Ramos (cell line): Measurements from ENCODE around the gene SEPTIN2.
"Not testable (repeated sequence)": the region's sequence is repeated elsewhere in the genome, so short reads cannot be mapped to it uniquely, and the experiment has no call there.

Experiments used
- in situ Hi-C: fragments of 300-500 bp; cut with MboI; formaldehyde crosslinking; loops from one replicate; pipeline ENCODE4 v1.14.3; 2022; ENCODE audit warnings: low sequenced_read_pairs; ENCODE audit not compliant: unreplicated experiment

Gene SEPTIN2

DNA sequence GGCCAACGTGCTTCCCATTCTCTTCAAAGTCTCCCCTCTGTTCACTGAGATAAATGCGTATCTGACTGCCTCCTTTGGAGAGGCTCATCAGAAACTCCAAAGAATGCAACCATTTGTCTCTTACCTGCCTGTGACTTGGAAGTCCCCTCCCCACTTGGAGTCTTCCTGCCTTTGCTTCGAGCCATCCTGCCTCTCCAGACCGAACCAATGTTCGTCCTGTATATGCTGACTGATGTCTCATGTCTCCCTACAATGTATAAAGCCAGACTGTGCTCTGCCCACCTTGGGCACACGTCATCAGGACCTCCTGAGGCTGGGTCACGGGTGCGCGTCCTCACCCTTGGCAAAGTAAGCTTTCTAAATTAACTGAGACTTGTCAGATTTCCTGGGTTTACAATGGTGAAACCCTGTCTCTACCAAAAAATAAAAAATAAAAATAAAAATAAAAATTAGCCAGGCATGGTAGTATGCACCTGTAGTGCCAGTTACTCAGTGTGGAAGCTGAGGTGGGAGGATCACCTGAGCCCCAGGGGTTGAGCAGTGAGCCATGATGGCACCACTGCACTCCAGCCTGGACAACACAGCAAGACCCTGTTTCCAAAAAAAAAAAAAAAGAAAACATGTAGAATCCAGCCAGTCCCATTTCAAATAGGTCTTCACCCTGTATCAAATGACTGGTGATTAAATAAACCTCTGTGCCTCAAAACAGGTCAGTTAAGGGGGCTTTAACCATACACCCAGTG, 29.2 kb upstream of the SEPTIN2 start:
- in situ Hi-C loops, result no loop called here

- in situ Hi-C loops, result no loop called here
Measured at GRCh38 chr2:241288324-241288888, 27.3 kb upstream of the SEPTIN2 start.

DNA sequence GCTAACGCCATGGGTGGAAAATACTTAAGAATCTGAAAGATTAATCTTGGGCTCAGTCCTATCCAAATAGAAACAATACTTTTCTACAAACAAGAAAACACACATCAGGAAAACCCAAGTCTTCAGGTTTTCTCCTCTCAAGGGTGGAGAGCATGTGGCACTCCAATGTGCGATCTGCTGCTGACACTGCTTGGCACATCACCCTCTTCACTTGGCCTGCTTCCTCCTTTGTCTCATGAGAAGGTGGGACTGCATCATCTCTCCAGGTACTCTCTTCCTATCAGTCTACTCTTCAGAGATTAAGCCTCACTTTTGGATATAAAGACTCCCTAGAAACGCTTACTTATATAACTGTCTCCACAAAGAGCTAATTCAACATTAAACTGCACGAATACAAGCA, 26.7 kb upstream of the SEPTIN2 start:
- in situ Hi-C loops, result no loop called here

- in situ Hi-C loops, result no loop called here
Measured at GRCh38 chr2:241289597-241289996, 26.1 kb upstream of the SEPTIN2 start.

GRCh38 chr2:241291153-241291552, 24.6 kb upstream of the SEPTIN2 start:
- in situ Hi-C loops, result no loop called here

GRCh38 chr2:241291977-241292376, 23.7 kb upstream of the SEPTIN2 start:
- in situ Hi-C loops, result no loop called here

GRCh38 chr2:241293378-241293797, 22.3 kb upstream of the SEPTIN2 start:
- in situ Hi-C loops, result not testable (repeated sequence)

- in situ Hi-C loops, result no loop called here
Measured at GRCh38 chr2:241295326-241296095, 20.2 kb upstream of the SEPTIN2 start.

DNA sequence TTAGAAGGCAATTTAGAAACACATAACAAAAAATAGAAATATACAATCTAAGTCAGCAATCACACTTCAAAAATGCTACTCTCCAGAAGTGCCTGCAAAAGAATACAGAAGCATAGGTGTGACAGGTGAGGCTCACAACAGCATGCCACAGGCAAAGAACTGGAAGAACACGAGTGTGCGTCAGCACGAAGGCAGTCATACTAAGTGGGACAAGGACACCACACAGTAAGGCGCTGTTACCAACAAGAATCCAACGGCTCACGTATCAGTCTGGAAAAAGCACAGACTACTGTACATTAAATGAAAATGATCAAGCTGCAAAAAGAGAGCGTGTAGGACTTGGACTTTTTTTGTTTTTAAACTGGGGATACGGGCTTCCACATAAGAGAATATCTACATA, 19.0 kb upstream of the SEPTIN2 start:
- in situ Hi-C loops, result no loop called here

DNA sequence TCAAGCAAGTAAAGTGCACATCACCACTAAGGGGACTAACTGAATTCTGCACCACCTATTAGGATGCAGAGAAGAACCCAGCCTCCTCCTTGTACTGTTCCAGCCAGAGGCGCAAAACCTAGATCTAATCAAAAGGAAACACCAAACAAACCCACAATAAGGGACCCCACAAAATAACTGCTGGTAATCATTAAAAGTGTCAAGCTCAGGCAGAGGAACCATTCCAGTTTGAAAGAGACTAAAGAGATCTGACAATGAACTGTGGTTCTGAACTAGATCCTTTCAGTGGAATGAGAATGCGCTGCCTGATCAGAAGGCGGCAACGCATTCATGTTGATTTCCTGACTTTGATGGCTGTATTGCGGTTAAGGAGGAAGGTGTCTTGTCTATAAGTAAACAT, 17.1 kb upstream of the SEPTIN2 start:
- in situ Hi-C loops, result no loop called here

DNA sequence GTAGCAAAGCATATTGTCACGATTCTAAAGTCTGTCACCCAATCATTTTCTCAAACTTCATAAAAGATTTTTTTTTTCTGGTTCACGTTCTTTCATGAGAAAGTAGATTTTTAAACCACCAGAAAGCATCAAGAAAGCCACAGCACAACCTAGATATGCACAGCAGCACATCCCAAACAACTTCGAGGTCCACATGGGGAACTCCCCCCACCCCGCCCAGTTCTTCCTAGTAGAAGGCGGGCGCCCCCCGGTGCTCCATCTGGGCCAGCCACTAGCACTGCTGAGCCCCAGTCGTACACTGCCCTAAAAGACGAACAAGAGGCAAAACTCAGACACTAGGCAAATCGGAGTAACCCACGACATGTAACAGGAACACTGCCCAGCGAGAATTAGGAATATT, 15.7 kb upstream of the SEPTIN2 start:
- in situ Hi-C loops, result no loop called here

GRCh38 chr2:241302083-241302482, 13.6 kb upstream of the SEPTIN2 start:
- in situ Hi-C loops, result no loop called here

DNA sequence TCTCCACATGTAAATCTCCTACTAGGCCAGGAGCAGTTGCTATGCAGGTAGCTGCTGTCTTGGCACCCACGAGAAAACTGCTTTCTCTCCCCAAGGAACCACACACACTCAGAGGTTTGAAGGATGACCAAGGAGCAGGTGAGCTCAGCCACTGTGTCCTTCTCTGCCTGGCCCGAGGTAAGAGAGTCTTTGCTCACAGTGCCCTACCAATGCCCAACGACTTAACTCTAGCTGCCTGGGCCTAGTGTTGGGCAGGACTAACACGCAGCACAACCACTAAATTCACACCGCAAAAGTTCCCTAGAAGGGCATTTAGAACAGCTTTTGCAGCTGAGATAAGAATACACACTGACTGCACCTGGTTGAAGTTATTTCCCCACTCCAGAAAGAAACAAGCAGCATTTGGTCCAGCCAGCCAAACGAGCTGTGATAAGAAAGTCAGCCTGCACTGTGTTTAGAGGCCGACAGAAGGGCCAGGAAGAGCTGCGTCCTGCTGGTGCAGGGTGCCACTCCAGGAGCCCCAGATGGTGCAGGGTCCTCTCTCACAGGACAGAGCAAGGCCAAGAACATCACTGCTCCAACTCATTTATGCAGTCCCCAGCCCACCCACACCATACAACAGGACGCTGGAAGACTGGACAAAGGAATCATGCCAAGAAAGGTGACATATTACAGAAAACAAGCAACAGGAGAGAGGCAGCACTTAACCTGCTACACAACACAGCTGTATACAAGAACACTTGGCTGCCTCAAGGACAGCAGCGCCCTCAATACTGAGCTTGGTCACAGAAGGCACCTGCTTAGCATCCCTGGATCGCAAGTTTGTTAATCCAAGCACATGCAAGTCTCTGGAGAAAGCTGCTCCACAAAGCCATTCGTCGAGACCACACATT, 12.7 kb upstream of the SEPTIN2 start:
- in situ Hi-C loops, result no loop called here

DNA sequence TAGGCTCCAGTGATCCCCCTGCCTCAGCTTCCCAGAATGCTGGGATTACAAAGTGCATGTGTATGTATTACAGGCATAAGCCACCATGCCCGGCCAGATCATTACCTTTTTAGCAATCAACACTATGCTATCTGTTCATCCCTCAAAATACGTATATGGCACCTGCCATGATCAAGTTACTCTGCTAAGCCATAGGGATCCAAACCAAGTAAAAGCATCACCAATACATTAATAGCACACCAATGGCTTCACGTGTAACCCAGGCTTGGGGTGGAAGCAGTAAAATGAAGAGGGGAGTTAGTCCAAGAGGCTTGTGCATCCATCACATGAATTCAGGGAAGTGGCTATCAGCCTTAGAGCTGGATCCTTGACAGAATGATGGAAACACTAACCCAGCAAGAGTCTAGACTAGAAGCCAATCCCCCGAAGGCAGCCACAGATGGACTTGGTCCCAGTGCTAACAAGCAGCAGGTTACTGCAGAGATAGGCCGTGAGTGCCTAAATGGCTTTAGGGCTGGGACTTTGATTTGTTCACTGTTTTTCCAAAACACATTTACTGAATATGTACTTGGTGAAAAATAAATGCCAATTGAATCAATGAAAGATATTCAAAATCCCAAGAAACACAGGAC, 11.6 kb upstream of the SEPTIN2 start:
- in situ Hi-C loops, result no loop called here

DNA sequence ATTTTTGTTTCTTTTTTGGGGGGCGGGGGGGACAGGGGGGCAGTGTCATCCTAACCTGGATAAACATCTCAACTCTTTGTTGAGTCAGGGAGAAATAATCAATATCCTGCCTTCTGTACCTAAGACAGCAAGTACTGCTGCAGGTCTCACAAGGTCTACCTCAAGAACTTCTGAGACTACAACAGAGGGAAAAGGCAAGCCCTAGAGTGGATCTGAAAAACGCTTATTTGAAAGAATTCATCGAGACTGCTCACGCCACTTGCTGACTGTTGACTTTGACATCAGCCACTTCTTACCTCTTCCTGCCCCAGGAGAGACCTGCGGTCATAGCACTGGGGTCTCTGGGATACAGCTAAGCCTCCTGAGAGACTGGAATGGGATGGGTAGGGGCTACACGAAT, 8.7 kb upstream of the SEPTIN2 start:
- in situ Hi-C loops, result no loop called here

GRCh38 chr2:241308267-241308666, 7.5 kb upstream of the SEPTIN2 start:
- in situ Hi-C loops, result no loop called here

- in situ Hi-C loops, result no loop called here
Measured at GRCh38 chr2:241308832-241309500, 6.8 kb upstream of the SEPTIN2 start.

DNA sequence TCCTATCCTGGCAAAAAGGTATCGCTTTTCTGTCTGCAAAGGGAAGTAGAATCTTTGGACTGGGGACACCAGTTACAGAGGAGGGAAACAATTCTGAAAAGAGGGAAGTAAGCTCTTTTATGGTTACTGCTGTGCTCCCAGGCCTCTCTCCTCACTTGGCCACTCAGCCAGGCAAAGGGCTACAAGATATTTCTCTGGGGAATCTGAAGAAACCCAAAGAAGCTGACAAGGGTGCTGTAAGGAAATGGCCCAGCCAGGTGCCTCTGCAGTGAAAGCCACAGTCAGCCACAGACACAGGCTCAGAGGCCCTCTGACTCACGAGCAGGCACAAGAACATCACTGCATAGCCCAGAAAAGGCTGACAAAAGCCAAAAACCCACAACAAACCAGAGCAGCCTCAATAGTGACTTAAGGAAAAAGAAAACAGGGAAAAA, 6.0 kb upstream of the SEPTIN2 start:
- in situ Hi-C loops, result no loop called here

DNA sequence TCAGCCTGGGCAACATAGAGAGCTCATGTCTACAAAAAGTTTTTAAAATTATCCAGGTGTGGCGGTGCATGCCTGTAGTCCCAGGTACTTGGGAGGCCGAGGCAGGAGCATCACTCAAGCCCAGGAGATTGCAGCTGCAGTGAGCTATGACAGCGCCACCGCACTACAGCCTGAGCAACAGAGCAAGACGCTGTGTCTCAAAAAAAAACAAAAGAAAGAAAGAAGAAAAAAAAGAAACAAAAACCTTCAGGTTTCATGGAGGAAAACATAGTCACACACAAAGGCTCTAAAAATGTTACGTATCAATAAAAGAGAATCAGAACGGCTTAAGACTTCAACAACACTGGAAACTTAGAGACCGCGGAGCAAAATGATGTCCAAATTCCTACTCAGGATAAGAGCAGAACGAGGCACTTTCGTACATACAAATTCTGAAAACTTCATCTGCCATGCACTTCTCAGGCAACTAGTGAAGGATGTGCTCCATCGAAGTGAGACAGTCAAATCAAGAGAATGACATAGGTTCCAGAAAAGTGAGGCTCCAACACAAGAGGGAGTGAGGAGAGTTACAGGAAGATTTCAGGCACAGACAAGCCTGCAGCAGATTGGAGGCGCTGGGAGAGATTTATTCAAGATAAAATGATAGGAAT, 4.7 kb upstream of the SEPTIN2 start:
- in situ Hi-C loops, result no loop called here
